PFSK-1 (cell line): ENCODE results near the gene AZI2.

ENCODE experiments used
- POLR2AphosphoS5 ChIP-seq: IDR thresholded peaks from 2 replicates; pipeline ENCODE4 v1.6.1; 2012; ENCODE audit warnings: low read depth, mild to moderate bottlenecking, control low read depth, low read length, moderate library complexity
- TAF1 ChIP-seq: IDR thresholded peaks from 2 replicates; pipeline ENCODE4 v1.6.1; 2012; ENCODE audit warnings: low read length, control low read depth, borderline replicate concordance; ENCODE audit not compliant: insufficient read depth
- TF ChIP-seq, protein P1 (sequence below), 2 experiments: IDR thresholded peaks; 2 replicates each; pipeline versions ENCODE4 v1.6.1 to v1.8.0; 2011 to 2012; ENCODE audit warnings: low read depth in 2 of 2, low read length in 2 of 2, control low read depth in 1 of 2, inconsistent platforms in 1 of 2, mild to moderate bottlenecking in 1 of 2, moderate library complexity in 1 of 2; ENCODE audit not compliant: insufficient read depth in 1 of 2

DNA sequence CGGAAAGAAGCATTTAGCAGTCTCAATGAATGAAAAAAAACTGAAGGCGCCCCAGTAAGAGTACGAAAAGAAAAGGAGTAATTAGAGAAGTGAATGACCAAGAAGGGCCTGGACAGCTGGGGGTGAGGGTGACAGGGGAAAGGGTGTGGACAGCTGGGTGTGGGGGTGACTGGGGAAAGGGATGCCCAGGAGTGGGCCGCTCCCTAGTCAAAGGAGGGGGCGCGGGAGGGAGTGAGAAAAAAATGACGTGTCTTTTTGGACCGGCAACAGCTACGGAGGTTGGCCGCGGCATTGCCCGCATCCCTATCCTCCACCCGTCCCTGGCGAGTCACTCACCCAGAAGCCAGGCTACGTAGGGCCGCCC lies 377 bp downstream of the AZI2 start:
- TF ChIP-seq POLR2AphosphoS5 (no peak), TAF1 (no peak)
- TF ChIP-seq, protein P1, sequence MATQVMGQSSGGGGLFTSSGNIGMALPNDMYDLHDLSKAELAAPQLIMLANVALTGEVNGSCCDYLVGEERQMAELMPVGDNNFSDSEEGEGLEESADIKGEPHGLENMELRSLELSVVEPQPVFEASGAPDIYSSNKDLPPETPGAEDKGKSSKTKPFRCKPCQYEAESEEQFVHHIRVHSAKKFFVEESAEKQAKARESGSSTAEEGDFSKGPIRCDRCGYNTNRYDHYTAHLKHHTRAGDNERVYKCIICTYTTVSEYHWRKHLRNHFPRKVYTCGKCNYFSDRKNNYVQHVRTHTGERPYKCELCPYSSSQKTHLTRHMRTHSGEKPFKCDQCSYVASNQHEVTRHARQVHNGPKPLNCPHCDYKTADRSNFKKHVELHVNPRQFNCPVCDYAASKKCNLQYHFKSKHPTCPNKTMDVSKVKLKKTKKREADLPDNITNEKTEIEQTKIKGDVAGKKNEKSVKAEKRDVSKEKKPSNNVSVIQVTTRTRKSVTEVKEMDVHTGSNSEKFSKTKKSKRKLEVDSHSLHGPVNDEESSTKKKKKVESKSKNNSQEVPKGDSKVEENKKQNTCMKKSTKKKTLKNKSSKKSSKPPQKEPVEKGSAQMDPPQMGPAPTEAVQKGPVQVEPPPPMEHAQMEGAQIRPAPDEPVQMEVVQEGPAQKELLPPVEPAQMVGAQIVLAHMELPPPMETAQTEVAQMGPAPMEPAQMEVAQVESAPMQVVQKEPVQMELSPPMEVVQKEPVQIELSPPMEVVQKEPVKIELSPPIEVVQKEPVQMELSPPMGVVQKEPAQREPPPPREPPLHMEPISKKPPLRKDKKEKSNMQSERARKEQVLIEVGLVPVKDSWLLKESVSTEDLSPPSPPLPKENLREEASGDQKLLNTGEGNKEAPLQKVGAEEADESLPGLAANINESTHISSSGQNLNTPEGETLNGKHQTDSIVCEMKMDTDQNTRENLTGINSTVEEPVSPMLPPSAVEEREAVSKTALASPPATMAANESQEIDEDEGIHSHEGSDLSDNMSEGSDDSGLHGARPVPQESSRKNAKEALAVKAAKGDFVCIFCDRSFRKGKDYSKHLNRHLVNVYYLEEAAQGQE (IDR thresholded peaks at IDR 0.05; ENCODE audit: insufficient read depth in 1 of 2, low read depth in 2 of 2, low read length in 2 of 2), result no peak
